GM11168 (cell line): ENCODE results near the gene C12orf60.
"Not testable (repeated sequence)": the region's sequence is repeated elsewhere in the genome, so short reads cannot be mapped to it uniquely, and the experiment has no call there.

Experiments
- in situ Hi-C: fragments of 300-500 bp; cut with MboI; formaldehyde crosslinking; loops from one replicate; pipeline ENCODE4 v1.12.0; 2022; ENCODE audit warnings: low sequenced_read_pairs; ENCODE audit not compliant: unreplicated experiment

C12orf60 gene

GRCh38 chr12:14803011-14803829, at the start of gene C12orf60, which contains the start of gene WBP11:
Gene C12orf60 (plus strand): TSS chr12:14803670. CDS start chr12:14822936, 19,266 bp downstream.
Gene WBP11 (minus strand): TSS chr12:14803478. CDS start chr12:14801383, 2,095 bp downstream.
- in situ Hi-C loops: no loop called here

GRCh38 chr12:14756334-14757143, 46.9 kb upstream of the C12orf60 start:
- in situ Hi-C loops: no loop called here

- in situ Hi-C loops: not testable (repeated sequence)
These were observed 43.7 kb upstream of the C12orf60 start for GRCh38 chr12:14759711-14760280.

GRCh38 chr12:14765398-14765797, 38.1 kb upstream of the C12orf60 start:
- in situ Hi-C loops: no loop called here

GRCh38 chr12:14766020-14766419, 37.5 kb upstream of the C12orf60 start:
- in situ Hi-C loops: not testable (repeated sequence)

DNA sequence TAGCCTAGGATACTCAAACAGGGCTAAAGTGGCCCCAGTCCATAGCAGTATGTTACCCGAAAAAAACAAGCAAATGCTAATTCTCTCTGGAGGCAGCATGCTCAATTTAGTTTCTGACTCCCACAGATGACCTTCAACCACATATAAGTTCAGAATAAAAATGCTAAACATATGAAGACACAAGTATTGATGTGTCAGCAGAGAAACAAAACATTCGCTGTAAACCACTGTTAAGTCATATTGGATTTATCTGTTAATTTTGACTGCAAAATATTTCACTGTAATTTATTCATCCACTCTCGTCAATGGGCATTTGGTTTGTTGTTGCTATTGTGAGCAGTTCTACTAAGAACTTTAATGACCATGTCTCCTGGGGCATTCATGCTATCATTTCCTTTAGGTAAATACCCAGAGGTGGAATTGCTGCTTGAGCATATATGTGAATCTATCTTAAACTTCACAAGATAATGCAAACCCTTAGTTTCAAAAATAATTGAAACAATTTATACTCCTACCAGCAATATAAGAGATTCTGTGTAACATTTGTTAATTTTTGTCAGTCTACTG, 36.7 kb upstream of the C12orf60 start:
- in situ Hi-C loops: no loop called here

DNA sequence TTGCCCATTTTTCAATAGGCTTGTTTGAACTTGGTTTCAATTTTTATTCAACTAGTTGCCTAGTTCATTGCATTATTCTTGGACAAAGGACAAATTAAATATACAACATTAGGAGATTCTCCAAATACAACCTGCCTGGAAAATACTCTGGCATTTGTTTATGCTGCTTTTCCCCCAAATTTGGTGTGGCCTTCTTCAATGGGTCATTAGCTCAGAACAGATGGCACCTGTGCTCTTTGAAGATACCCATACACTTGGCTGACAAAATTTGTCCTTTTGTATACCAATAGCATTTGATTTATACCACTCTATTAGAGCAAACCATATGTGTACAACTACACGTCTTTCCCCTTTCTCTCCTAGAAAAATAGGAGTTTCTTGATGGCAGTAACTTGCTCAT, 35.9 kb upstream of the C12orf60 start:
- in situ Hi-C loops: no loop called here

DNA sequence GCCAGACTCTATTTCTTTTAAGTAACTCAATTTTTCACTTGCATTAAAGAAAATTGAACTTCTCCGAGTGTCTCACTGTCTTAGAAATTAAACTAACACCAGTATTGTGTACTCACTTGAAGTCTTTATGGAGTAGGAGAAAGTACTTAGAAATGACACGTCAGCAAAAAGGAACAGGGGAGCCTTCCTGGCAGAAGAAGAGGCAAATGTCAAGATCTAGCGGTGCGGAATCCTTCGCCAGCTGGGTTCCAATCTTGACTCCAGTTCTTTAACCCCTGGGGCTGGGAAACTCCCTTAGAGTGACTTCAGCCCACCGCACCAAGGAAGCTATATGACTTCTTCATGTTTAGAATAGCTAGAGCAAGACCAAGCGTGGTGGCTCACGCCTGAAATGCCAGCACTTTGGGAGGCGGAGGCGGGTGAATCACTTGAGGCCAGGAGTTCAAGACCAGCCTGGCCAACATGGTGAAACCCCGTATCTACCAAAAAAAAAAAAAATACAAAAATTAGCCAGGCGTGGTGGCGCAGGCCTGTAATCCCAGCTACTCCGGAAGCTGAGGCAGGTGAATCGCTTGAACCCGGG, 34.6 kb upstream of the C12orf60 start:
- in situ Hi-C loops: no loop called here

- in situ Hi-C loops: no loop called here
These were observed 34.0 kb upstream of the C12orf60 start for GRCh38 chr12:14769466-14769968.

- in situ Hi-C loops: no loop called here
These were observed 33.4 kb upstream of the C12orf60 start for GRCh38 chr12:14769969-14770495.

- in situ Hi-C loops: no loop called here
These were observed 32.7 kb upstream of the C12orf60 start for GRCh38 chr12:14770496-14771461.

GRCh38 chr12:14771651-14772137, 31.8 kb upstream of the C12orf60 start:
- in situ Hi-C loops: no loop called here

- in situ Hi-C loops: no loop called here
These were observed 30.5 kb upstream of the C12orf60 start for GRCh38 chr12:14772946-14773345.

DNA sequence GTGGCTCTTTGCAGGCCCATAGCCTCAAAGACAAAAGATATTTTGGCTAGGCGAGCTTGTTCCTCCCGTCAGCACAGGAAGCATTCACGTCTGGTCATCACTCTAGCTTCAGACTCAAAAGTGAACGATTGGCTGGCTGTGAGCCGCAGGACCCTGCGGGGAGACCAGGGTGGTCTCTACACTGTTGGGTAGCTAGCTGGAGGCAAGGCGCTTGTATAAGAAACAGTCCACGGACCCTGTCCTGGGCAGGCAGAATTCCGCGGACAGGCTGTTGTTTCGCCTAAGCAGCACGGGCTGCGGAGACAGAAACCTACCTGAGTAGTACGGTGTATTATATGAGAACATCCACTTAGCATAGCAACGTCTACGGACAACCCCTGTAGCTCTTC, 29.8 kb upstream of the C12orf60 start:
- in situ Hi-C loops: no loop called here

- in situ Hi-C loops: no loop called here
These were observed 29.2 kb upstream of the C12orf60 start for GRCh38 chr12:14774074-14774905.

DNA sequence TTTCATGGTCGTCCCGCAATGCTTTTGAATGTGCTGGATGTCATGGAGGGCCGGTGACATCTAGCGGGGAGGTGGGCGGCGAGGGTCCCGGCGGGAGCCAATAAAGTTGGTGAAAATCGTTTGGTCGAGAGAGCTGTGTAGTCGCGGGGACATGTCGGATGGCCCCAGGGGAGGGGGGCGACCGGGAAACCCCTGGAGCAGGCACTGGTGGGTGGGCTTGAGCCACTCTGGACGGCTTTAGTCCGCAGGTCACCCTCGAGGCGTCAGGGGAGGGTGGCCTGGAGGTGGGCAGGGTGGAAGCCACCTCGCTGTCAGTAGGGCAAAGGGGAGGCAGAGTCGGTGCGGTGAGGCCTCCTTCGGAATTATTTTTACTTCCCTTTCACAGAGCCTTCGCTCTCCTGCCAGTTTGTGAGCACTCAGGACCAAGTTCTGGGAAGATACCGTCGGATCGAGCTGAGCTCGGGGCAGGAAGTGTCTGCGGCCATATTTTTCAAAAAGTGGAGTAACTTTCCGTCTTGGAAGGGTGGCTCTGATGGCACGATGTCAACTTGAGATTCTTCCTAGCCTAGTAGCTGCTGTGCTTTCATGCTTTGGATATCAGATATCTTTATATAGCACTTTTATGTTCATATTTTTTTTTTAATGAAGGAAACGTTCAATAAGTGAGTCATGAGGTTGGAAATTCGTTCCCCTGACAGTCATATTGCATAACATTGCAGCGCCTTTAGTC, 28.4 kb upstream of the C12orf60 start:
- in situ Hi-C loops: no loop called here

DNA sequence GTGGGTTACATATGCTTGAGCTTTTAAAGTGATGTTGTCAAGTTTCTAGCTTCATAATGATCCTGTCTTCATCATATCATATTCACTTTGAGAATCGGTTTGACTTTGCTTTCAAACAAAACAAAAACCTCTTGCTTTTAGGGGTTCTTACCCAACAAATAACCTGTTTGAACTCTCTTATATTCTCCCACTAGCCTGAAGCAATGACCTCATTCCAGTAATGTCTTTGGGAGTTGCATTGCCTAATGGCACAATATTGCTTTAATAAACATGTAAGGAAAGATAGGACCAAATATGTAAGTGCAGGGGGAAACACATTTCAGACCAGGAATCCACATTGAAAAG, 27.9 kb upstream of the C12orf60 start:
- in situ Hi-C loops: no loop called here
